HG02852 (cell line): ENCODE results near the gene DDX11.
"Not testable (repeated sequence)": the region's sequence is repeated elsewhere in the genome, so short reads cannot be mapped to it uniquely, and the experiment has no call there.

Experiments used
- ATAC-seq: cut with Tn5 transposase; IDR thresholded peaks from one replicate; pipeline ENCODE4 v1.9.1; 2021; ENCODE audit warnings: mild to moderate bottlenecking, moderate library complexity; ENCODE audit not compliant: unreplicated experiment

The DDX11 gene

DNA sequence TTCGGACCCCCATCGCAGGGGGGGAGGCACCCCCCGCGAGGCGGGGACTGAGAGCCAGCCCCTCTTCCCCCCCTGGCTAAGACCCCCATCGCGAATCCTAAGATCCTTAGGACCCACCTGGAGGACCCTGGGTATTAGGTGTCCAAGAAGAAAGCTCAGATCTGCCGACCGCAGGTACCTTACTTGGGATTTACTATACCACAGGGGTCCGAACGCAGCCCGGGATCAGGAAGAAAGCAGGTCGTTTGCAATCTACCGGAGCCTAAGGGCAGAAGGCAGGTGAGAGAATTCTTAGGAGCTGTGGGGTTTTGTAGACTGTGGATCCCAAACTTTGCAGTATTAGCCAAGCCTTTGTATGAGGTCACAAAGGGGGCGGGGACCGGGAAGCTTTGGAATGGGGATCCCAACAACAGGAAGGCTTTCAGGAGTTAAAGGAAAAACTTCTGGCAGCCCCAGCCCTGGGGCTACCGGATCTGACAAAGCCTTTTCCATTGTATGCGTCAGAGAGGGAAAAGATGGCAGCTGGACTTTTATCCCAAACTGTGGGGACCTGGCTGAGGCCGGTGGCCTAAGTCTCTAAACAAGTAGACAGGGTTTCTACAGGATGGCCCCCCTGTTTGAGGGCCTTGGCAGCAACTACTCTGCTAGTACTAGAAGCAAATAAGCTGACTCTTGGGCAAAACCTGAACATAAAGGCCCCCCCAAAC, 47.5 kb downstream of the DDX11 start:
- not testable (repeated sequence) for ATAC-seq

DNA sequence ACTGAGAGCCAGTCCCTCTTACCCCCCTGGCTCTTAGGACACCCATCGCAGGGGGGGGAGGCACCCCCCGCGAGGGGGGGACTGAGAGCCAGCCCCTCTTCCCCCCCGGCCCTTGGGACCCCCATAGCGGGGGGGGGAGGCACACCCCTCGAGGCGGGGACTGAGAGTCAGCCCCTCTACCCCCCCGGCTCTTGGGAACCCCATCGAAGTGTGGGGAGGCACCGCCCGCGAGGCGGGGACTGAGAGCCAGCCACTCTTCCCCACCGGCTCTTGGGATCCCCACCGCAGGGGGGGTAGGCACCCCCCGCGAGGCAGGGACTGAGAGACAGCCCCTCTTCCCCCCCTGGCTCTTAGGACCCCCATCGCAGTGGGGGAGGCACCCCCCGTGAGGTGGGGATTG, 48.8 kb downstream of the DDX11 start:
- no peak for ATAC-seq

DNA sequence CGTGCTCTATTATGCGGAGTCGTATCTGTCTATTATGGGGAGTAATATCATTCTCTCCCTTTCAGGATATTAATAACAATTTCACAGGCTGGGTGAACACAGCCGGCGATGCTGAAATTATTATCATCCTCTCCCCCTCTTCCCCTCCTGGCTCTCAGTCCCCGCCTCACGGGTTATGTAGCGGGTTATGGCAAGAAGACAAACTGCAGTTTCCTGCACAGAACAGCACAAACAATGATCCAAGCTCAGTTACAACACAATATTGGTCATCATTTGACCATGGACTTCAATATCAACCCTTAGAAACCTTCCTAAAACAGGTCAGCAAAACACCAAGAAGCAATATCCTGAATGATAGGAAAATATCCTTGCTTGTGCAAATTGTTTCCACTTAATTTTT, 50.5 kb downstream of the DDX11 start:
- not testable (repeated sequence) for ATAC-seq

DNA sequence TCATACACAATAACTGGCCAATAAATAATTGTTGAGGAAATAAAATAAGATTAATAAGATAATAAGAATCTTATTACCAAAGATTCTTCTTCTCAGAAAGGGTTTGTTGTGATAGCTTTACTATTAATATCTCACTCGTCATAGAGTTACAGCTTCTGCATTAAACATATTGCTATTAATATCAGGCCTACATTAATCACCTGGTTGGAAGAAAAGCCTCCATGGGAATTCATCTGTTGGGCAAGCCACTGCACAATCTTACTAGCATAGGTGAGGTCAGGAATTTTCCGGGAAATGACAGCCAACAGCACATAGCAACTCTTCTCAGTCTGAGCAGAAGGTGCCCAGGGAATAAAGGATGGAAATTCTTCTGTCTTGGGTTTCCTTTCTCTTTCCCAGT, 51.5 kb downstream of the DDX11 start:
- ATAC-seq: not testable (repeated sequence)

DNA sequence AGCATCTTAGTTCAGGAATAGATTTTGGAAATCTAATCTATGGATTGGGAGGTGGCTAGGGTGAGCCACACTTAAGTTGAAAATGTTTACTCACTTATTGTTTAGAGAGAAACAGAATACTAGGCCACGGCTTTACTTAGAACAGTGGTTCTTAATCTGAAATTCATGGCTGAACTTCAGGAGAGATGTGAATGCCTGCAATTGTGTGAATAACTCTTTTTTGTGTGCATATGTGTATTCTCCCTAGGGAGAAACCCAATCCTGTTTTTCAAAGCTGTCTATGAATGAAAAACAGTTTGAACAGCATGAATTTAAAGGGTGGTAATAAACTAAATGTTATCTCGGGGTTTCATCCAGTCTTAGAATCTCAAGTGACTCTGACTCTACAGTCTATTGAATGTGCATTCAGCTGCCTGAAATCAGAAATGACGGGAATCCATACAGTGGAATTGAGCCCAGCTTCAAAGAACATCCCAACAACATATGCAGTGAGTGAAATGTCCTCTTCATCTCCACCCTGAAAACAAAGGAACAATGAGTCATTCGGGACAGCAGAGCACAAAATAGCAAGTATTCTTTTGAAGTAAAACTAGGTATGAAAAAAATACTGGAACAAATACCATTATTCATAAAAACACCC, 53.7 kb downstream of the DDX11 start:
- ATAC-seq: not testable (repeated sequence)

DNA sequence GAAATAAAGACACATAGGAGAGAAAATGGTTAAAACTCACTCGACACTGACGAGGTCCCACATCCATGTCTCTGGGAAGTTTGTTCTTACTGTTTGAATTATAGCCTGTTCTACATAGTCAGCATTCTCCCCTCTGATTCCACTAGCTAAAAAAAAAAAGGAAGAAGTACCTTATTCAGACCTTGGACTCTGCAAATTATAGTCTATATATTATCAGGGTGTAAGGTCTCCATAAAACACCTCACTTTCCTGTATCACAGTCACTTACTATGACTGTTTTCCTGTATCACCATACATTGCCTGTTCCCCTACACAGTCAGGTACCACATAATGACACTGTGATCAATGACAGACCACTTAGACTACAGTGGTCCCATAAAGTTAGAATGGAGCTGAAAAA, 62.9 kb downstream of the DDX11 start:
- not testable (repeated sequence) for ATAC-seq

DNA sequence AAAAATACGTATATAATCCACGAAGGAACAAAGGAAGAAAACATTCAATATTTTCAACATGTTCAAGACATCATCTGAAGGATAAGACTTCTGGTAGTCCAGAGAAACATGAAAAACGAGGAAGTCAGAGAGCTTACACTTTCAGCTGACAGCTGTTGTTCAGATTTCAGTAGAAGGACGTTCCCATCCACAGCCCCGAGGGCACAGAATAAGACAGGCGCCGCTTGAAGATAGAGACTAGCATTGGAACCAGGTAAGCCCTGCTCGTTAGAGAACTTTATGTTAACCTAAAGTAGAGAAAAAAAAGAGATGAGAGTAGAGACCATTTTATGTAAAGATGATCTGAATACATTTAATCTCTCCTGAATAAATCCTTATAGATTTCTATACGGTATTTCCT, 71.1 kb downstream of the DDX11 start:
- ATAC-seq: not testable (repeated sequence)

DNA sequence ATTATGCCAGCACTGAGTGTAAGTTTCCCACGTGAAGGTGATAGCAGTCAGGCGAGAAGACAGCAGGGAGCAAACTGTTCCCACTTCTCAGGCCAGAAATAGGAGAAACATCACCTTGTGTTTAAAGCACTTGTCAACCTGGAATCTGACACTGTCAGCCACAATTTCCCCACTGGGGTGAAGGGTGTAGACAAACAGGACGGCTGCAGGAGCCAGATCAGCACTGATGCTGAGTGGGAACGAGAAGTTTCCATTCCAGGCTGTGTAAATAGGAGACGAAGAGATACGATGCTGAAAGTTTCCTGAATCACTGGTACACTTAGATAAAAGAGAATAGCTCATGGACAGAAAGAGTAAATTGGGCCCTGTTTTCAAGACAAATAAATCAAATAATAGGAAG, 71.6 kb downstream of the DDX11 start:
- not testable (repeated sequence) for ATAC-seq

DNA sequence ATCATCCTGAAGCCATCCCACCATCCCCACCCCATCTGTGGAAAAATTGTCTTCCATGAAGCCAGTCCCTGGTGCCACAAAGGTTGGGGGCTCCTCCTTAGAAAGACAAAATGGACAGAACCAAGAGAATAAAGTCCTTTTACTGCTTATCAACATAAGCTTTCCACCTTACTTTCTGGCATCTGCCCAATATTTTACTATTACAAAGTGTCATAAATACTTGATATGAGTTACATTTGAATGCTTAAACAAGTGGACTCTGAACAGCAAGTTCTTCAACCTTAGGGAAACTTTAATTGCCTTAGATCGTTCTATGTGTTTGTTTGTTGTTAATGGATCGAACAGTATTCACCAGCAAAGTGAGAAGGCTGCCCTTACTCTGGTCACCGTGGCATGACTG, 73.8 kb downstream of the DDX11 start:
- not testable (repeated sequence) for ATAC-seq

DNA sequence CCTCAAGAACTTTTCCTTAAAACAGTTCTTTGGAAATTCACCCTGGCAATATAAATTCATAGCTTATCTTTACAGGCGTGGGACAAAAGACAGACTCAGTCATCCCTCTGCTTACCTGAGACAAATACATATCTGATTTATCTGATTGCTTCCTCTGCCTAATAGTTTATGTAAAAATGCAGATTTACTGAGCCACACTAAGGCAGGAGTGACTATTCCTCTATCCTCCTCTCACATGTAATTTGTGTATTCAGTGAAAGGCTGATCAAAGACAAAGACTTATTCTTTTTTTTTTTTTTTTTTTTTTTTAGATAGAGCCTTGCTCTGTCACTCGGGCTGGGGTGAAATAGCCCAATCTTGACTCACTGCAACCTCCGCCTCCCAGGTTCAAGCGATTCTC, 77.1 kb downstream of the DDX11 start:
- not testable (repeated sequence) for ATAC-seq
